Liver (tissue), 9 donors: ENCODE data around the gene DNAAF3. TPM values are rescaled to one million over a fixed set of nuclear protein-coding genes. Genes with fewer than 3 reads are reported as not detected.

Experiments used
- DNase-seq: peaks from one replicate; pipeline ENCODE4 v3.0.0-alpha.2; 2017; ENCODE audit warnings: low spot score
- H3K27ac ChIP-seq, 2 donors: one replicate each; pipeline ENCODE4 v1.7.0; 2013; ENCODE audit warnings: inconsistent platforms in 2 of 2, low read length in 2 of 2, control low read depth in 1 of 2, low read depth in 1 of 2, mild to moderate bottlenecking in 1 of 2
- H3K27me3 ChIP-seq, 4 donors: one replicate each; pipeline versions ENCODE4 v1.6.1 to v1.7.0; 2013; ENCODE audit warnings: low read length in 3 of 4, inconsistent platforms in 1 of 4, mild to moderate bottlenecking in 1 of 4, moderate library complexity in 1 of 4; ENCODE audit not compliant: control insufficient read depth in 4 of 4, insufficient read depth in 4 of 4
- H3K36me3 ChIP-seq, 4 donors: one replicate each; pipeline versions ENCODE4 v1.6.1 to v1.7.0; 2013; ENCODE audit warnings: low read length in 3 of 4, mild to moderate bottlenecking in 3 of 4, low read depth in 1 of 4, moderate library complexity in 1 of 4; ENCODE audit not compliant: control insufficient read depth in 4 of 4, insufficient read depth in 3 of 4
- H3K4me1 ChIP-seq, 4 donors: one replicate each; pipeline versions ENCODE4 v1.6.1 to v1.7.0; 2013; ENCODE audit warnings: low read length in 3 of 4, mild to moderate bottlenecking in 3 of 4, moderate library complexity in 1 of 4; ENCODE audit not compliant: control insufficient read depth in 4 of 4, insufficient read depth in 4 of 4
- H3K4me3 ChIP-seq, 3 donors: one replicate each; pipeline versions ENCODE4 v1.6.1 to v1.7.0; 2013; ENCODE audit warnings: low read length in 3 of 3, control low read depth in 1 of 3, low read depth in 1 of 3, mild to moderate bottlenecking in 1 of 3
- H3K9ac ChIP-seq, 2 donors: one replicate each; pipeline ENCODE4 v1.7.0; 2013; ENCODE audit warnings: low read length in 2 of 2, mild to moderate bottlenecking in 2 of 2, moderate library complexity in 2 of 2, control low read depth in 1 of 2, low read depth in 1 of 2
- H3K9me3 ChIP-seq, 4 donors: one replicate each; pipeline versions ENCODE4 v1.6.1 to v1.7.0; 2013; ENCODE audit warnings: low read length in 3 of 4; ENCODE audit not compliant: control insufficient read depth in 4 of 4
- CTCF ChIP-seq: fragments of 150-350 bp; IDR thresholded peaks from 2 replicates; pipeline ENCODE4 v1.5.1; 2017; ENCODE audit warnings: improper control_type of control experiment, low read depth, low read length; ENCODE audit not compliant: missing input control
- EGR1 ChIP-seq, 2 donors: IDR thresholded peaks; 2 replicates each; pipeline ENCODE4 v1.6.1; 2016 to 2018; ENCODE audit warnings: antibody characterized with exemption in 2 of 2, low read depth in 2 of 2
- FOXA1 ChIP-seq: IDR thresholded peaks from 2 replicates; pipeline ENCODE4 v1.6.1; 2016; ENCODE audit warnings: antibody characterized with exemption
- FOXA2 ChIP-seq: IDR thresholded peaks from 2 replicates; pipeline ENCODE4 v1.6.1; 2016; ENCODE audit warnings: antibody characterized with exemption
- GABPA ChIP-seq, 2 donors: IDR thresholded peaks in 1 of 2; conservative IDR thresholded peaks in 1 of 2; 2 replicates each; pipeline ENCODE4 v1.6.1; 2016; ENCODE audit warnings: antibody characterized with exemption in 2 of 2, mild to moderate bottlenecking in 1 of 2, moderate library complexity in 1 of 2
- HNF4A ChIP-seq, 2 donors: conservative IDR thresholded peaks; 2 replicates each; pipeline ENCODE4 v1.6.1; 2016; ENCODE audit warnings: antibody characterized with exemption in 2 of 2, mild to moderate bottlenecking in 2 of 2
- HNF4G ChIP-seq: IDR thresholded peaks from 2 replicates; pipeline ENCODE4 v1.6.1; 2016; ENCODE audit warnings: antibody characterized with exemption
- JUND ChIP-seq, 2 donors: IDR thresholded peaks; 2 replicates each; pipeline ENCODE4 v1.6.1; 2016; ENCODE audit warnings: antibody characterized with exemption in 2 of 2
- NR2F2 ChIP-seq: IDR thresholded peaks from 2 replicates; pipeline ENCODE4 v1.6.1; 2016; ENCODE audit warnings: antibody characterized with exemption
- RAD21 ChIP-seq, 2 donors: IDR thresholded peaks; 2 replicates each; pipeline ENCODE4 v1.6.1; 2016; ENCODE audit warnings: antibody characterized with exemption in 2 of 2, mild to moderate bottlenecking in 2 of 2
- RXRA ChIP-seq, 2 donors: IDR thresholded peaks; 2 replicates each; pipeline ENCODE4 v1.6.1; 2017 to 2018; ENCODE audit warnings: antibody characterized with exemption in 2 of 2, mild to moderate bottlenecking in 1 of 2
- SP1 ChIP-seq: IDR thresholded peaks from 2 replicates; pipeline ENCODE4 v1.6.1; 2018; ENCODE audit warnings: antibody characterized with exemption, mild to moderate bottlenecking
- TAF1 ChIP-seq: conservative IDR thresholded peaks from 2 replicates; pipeline ENCODE4 v1.6.1; 2016; ENCODE audit warnings: antibody characterized with exemption, mild to moderate bottlenecking
- WGBS: extraction: QIAGEN DNeasy Blood & Tissue Kit; methylation state at CpG from one replicate; pipeline ENCODE4 v1.1.7; 2013; 5-methylcytosine and 5-hydroxymethylcytosine counted together
- polyA plus RNA-seq, 2 donors: library from polyadenylated mRNA; stranded (reverse) in 1 of 2; unstranded in 1 of 2; fragments of 200-250 nt in 1 of 2; fragments of >200 nt in 1 of 2; fragmentation: Nextera tagmentation in 1 of 2; extraction: Ambion mirVana in 1 of 2; gene quantifications; one replicate each; pipeline versions ENCODE4 v1.2.1 to v1.2.3, GENCODE V29; 2013 to 2015
- total RNA-seq, 2 donors: library from RNA; depleted of rRNA; stranded (reverse); fragments of >200 nt; gene quantifications; one replicate each; pipeline ENCODE4 v1.2.3, GENCODE V29; 2014
- TF ChIP-seq, protein P1 (sequence below): IDR thresholded peaks from 2 replicates; pipeline ENCODE4 v1.6.1; 2016; ENCODE audit warnings: antibody characterized with exemption, mild to moderate bottlenecking
- TF ChIP-seq, protein P2 (sequence below): IDR thresholded peaks from 2 replicates; pipeline ENCODE4 v1.6.1; 2016; ENCODE audit warnings: antibody characterized with exemption
- TF ChIP-seq, protein P3 (sequence below): IDR thresholded peaks from 2 replicates; pipeline ENCODE4 v1.6.1; 2016; ENCODE audit warnings: antibody characterized with exemption
- donor health status: healthy.
- donor health status: healthy.
- donor health status: healthy.
- donor health status: healthy.
- donor health status: healthy.

Gene DNAAF3
- total and polyA plus RNA-seq, 4 donors = 0.18 to 0.64 (median 0.37) TPM

GRCh38 chr19:55212447-55212846 lies 46.0 kb upstream of the DNAAF3 start:
- TF ChIP-seq, protein P1, sequence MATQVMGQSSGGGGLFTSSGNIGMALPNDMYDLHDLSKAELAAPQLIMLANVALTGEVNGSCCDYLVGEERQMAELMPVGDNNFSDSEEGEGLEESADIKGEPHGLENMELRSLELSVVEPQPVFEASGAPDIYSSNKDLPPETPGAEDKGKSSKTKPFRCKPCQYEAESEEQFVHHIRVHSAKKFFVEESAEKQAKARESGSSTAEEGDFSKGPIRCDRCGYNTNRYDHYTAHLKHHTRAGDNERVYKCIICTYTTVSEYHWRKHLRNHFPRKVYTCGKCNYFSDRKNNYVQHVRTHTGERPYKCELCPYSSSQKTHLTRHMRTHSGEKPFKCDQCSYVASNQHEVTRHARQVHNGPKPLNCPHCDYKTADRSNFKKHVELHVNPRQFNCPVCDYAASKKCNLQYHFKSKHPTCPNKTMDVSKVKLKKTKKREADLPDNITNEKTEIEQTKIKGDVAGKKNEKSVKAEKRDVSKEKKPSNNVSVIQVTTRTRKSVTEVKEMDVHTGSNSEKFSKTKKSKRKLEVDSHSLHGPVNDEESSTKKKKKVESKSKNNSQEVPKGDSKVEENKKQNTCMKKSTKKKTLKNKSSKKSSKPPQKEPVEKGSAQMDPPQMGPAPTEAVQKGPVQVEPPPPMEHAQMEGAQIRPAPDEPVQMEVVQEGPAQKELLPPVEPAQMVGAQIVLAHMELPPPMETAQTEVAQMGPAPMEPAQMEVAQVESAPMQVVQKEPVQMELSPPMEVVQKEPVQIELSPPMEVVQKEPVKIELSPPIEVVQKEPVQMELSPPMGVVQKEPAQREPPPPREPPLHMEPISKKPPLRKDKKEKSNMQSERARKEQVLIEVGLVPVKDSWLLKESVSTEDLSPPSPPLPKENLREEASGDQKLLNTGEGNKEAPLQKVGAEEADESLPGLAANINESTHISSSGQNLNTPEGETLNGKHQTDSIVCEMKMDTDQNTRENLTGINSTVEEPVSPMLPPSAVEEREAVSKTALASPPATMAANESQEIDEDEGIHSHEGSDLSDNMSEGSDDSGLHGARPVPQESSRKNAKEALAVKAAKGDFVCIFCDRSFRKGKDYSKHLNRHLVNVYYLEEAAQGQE = no peak
- TF ChIP-seq CTCF = peak; percentile 46
- no peak for TF ChIP-seq FOXA1
- TF ChIP-seq, protein P2, sequence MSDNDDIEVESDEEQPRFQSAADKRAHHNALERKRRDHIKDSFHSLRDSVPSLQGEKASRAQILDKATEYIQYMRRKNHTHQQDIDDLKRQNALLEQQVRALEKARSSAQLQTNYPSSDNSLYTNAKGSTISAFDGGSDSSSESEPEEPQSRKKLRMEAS = no peak
- no peak for TF ChIP-seq EGR1 (IDR thresholded peaks at IDR 0.05; ENCODE audit: low read depth in 2 of 2)
- no peak for TF ChIP-seq NR2F2
- TF ChIP-seq SP1 = no peak
- TF ChIP-seq RAD21 (IDR thresholded peaks at IDR 0.05) = peak; percentile 58 to 69
- no peak for TF ChIP-seq FOXA2
- no peak for TF ChIP-seq HNF4G
- no peak for TF ChIP-seq TAF1
- 80% methylated on average over 3 of the region's 3 CpGs for WGBS
- no peaks in the 10 kb centered on the region for H3K27me3 ChIP-seq

DNA sequence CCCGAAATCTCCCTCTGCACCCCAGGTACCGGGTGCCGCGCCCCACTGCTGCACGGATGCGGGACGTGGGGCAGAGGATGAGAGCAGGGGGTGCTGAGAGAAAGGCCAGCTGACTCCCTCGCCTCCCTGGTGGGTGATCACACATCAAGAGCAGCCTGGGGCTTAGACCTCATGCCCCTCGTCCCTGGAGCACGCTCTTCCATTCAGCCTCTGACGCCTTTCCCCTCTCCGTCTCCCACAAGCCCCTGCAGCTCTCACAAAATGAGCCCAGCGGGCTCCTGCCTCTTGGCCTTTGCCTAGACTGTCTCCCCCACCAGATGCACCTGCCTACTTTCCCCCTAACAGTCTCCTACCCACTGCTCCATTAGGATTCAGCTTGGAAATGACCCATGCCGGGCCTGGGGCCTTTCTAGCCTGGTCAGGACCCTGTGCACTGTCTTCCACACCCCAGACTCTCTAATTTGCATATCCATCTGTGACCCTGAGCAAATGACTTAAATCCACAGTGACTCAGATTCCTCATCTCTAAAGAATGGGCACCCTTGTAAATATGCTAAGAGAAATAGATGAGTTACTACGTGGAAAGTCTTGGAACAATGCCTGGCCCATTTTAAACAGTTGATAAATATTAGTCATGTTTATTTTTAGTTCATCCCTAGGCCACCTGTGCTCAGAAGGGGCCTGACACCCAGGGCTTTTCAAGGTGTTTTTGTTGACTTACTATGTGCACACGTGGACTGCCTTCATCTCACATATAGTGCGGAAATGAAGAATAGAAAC lies 43.5 kb upstream of the DNAAF3 start:
- 76% methylated on average over 17 of the region's 17 CpGs for WGBS

More at GRCh38 chr19:55212447-55212846, 46.0 kb upstream of the DNAAF3 start:
- H3K27ac ChIP-seq = no peak overlapping the region
- H3K4me3 ChIP-seq = no peak overlapping the region
- H3K9ac ChIP-seq = no peak overlapping the region
- H3K9me3 ChIP-seq = no peaks in the 10 kb centered on the region
- DNase-seq = peak; percentile 66
- H3K4me1 ChIP-seq = peaks cover 2 to 10% (median 9%) of the 10 kb centered on the region in 4 donors
- H3K36me3 ChIP-seq = no peaks in the 10 kb centered on the region

More for the DNA sequence above, 43.5 kb upstream of the DNAAF3 start:
- no peaks in the 10 kb centered on the region for H3K36me3 ChIP-seq
- DNase-seq = no peak
- H3K9me3 ChIP-seq = no peaks in the 10 kb centered on the region
- H3K4me3 ChIP-seq = no peak overlapping the region
- no peaks in the 10 kb centered on the region for H3K27me3 ChIP-seq
- peak overlapping the region in 1 of 2 donors; percentile 40 for H3K27ac ChIP-seq
- H3K9ac ChIP-seq = no peak overlapping the region
- H3K4me1 ChIP-seq = peaks cover 0 to 9% (median 5%) of the 10 kb centered on the region in 4 donors
- TF ChIP-seq RXRA (IDR thresholded peaks at IDR 0.05) = peak in 1 of 2 donors; percentile 41
- TF ChIP-seq FOXA2 = peak; percentile 58
- no peak for TF ChIP-seq FOXA1
- peak in 1 of 2 donors; percentile 25 for TF ChIP-seq HNF4A (conservative IDR thresholded peaks at IDR 0.05)
- no peak for TF ChIP-seq EGR1 (IDR thresholded peaks at IDR 0.05; ENCODE audit: low read depth in 2 of 2)
- TF ChIP-seq JUND (IDR thresholded peaks at IDR 0.05) = peak in 1 of 2 donors; percentile 64
- TF ChIP-seq GABPA (IDR thresholded peaks at IDR 0.05 in 1 of 2, conservative IDR thresholded peaks at IDR 0.05 in 1 of 2) = no peak
- TF ChIP-seq, protein P3, sequence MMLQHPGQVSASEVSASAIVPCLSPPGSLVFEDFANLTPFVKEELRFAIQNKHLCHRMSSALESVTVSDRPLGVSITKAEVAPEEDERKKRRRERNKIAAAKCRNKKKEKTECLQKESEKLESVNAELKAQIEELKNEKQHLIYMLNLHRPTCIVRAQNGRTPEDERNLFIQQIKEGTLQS = peak; percentile 26
